Upper lobe of left lung (tissue), 4 donors: ENCODE measurements around the gene PLEKHO1.

Source experiments
- CTCF ChIP-seq, 6 experiments: fragments of 450-650 bp in 4 of 6; fragments of 200-600 bp in 2 of 6; sonication (generic) in 2 of 6; IDR thresholded peaks; one replicate each; pipeline ENCODE4 v1.5.1; 2016 to 2019; ENCODE audit warnings: antibody characterized with exemption in 6 of 6
- POLR2AphosphoS5 ChIP-seq, 2 donors: sonication (generic); formaldehyde crosslinking; IDR thresholded peaks; one replicate each; pipeline ENCODE4 v1.5.1; 2017; ENCODE audit warnings: antibody characterized with exemption in 2 of 2

GRCh38 chr1:150152182-150152536 is 2.4 kb downstream of the PLEKHO1 start:
- TF ChIP-seq POLR2AphosphoS5 (IDR thresholded peaks at IDR 0.05) = no peak
- TF ChIP-seq CTCF (IDR thresholded peaks at IDR 0.05) = no peak
